Central memory CD8-positive, alpha-beta T cell (primary cell): Measurements from ENCODE around the gene TTLL8.

ENCODE experiments used
- ATAC-seq: fragments of 150-1000 bp; cut with Tn5 transposase; replicated peaks from 2 replicates; pipeline ENCODE4 v1.10.0; 2022; ENCODE audit warnings: mild to moderate bottlenecking, moderate FRiP score, moderate number of reproducible peaks; ENCODE audit not compliant: poor library complexity, severe bottlenecking; ENCODE audit errors: extremely low read depth
- DNase-seq, 2 donors: peaks; one replicate each; pipeline ENCODE4 v3.0.0; 2021; ENCODE audit warnings: low spot score in 2 of 2
- H3K27ac Mint-ChIP-seq: one replicate; pipeline ENCODE4 v1.8.0; 2022; ENCODE audit warnings: low read depth, mild to moderate bottlenecking, moderate library complexity, mixed read lengths
- H3K27me3 Mint-ChIP-seq: one replicate; pipeline ENCODE4 v1.8.0; 2022; ENCODE audit warnings: mixed read lengths
- H3K36me3 Mint-ChIP-seq: one replicate; pipeline ENCODE4 v1.8.0; 2022; ENCODE audit warnings: mild to moderate bottlenecking, moderate library complexity, mixed read lengths; ENCODE audit not compliant: insufficient read depth
- H3K4me1 Mint-ChIP-seq: one replicate; pipeline ENCODE4 v1.8.0; 2022; ENCODE audit warnings: mixed read lengths
- H3K4me3 Mint-ChIP-seq: one replicate; pipeline ENCODE4 v1.8.0; 2022; ENCODE audit warnings: mild to moderate bottlenecking, moderate library complexity, mixed read lengths
- H3K9me3 Mint-ChIP-seq: one replicate; pipeline ENCODE4 v1.8.0; 2022; ENCODE audit warnings: mixed read lengths

TTLL8 gene

GRCh38 chr22:50030297-50031188 is 27.6 kb downstream of the TTLL8 start:
- H3K27ac Mint-ChIP-seq = no peak overlapping the region
- no peak overlapping the region for H3K4me3 Mint-ChIP-seq
- peaks cover 1% of the 10 kb centered on the region for H3K36me3 Mint-ChIP-seq
- H3K27me3 Mint-ChIP-seq = peaks cover 15% of the 10 kb centered on the region
- no peaks in the 10 kb centered on the region for H3K9me3 Mint-ChIP-seq
- DNase-seq = peak; percentile 66 to 83
- peaks cover 8% of the 10 kb centered on the region for H3K4me1 Mint-ChIP-seq
- ATAC-seq = peak; percentile 88

DNA sequence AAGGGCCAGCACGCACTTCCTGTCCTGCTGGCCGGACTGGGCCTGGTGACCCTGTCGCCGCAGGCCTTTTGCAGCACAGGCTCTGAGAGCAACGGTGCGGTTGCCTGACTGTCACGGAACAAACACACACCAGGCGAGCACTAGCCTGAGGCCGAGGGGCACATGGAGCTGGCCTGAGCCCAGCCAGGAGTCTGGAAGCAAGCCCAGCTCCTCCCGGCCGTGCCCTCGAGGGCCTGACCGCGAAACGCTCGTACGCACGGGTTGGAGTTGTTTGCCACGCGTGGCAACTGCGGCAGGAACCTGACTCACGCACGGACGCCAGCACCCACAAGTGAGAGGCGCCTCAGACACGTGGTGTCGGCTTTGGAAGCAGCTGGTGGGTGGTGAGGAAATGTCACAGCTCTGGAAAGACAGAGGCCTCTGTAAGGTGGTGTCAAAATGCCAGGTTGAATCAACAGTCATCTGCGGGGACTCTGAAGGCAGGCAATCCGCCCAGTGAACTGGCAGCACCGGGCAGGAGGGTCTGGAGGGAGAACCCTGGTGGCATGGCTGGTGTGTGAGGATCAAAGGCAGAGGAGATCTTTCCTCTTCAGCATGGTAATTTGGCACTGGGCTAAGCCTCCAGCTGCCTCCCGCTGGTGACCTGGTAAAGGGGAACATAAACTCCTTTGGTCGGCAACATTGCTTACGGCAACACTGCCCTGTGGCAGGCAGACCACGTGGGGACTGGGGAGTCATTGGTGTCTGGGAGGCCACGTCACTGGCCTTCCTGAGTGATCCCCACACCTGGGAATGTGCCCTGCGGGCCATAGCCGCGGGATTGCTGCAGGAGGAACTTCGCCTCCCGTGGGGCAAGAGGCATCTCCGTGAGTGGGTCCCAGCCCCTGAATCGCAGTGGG is 30.2 kb downstream of the TTLL8 start:
- Mint-ChIP-seq H3K36me3 (peaks cover 4% of the 10 kb centered on the region), H3K4me3 (peak overlapping the region; percentile 52), H3K9me3 (no peaks in the 10 kb centered on the region), H3K4me1 (peaks cover 8% of the 10 kb centered on the region), H3K27me3 (no peaks in the 10 kb centered on the region), H3K27ac (peak overlapping the region; percentile 70)
- DNase-seq (peak in 1 of 2 donors; percentile 63), ATAC-seq (peak; percentile 74)

GRCh38 chr22:50025993-50026392 is 32.1 kb downstream of the TTLL8 start:
- Mint-ChIP-seq H3K27ac (no peak overlapping the region), H3K4me1 (peaks cover 8% of the 10 kb centered on the region), H3K27me3 (no peaks in the 10 kb centered on the region), H3K9me3 (no peaks in the 10 kb centered on the region), H3K4me3 (no peak overlapping the region), H3K36me3 (peaks cover 4% of the 10 kb centered on the region)
- ATAC-seq (no peak), DNase-seq (no peak)

GRCh38 chr22:50022171-50022819 is 35.8 kb downstream of the TTLL8 start:
- Mint-ChIP-seq H3K36me3 (peaks cover 5% of the 10 kb centered on the region), H3K9me3 (no peaks in the 10 kb centered on the region), H3K27me3 (no peaks in the 10 kb centered on the region), H3K4me3 (no peak overlapping the region), H3K27ac (no peak overlapping the region), H3K4me1 (peaks cover 21% of the 10 kb centered on the region)
- DNase-seq (no peak), ATAC-seq (no peak)

- Mint-ChIP-seq H3K4me3 (no peak overlapping the region), H3K27me3 (no peaks in the 10 kb centered on the region), H3K9me3 (no peaks in the 10 kb centered on the region), H3K36me3 (peaks cover 4% of the 10 kb centered on the region), H3K27ac (no peak overlapping the region), H3K4me1 (peaks cover 24% of the 10 kb centered on the region)
- ATAC-seq (no peak), DNase-seq (no peak)
These were observed 37.5 kb downstream of the TTLL8 start for GRCh38 chr22:50020606-50021005.

DNA sequence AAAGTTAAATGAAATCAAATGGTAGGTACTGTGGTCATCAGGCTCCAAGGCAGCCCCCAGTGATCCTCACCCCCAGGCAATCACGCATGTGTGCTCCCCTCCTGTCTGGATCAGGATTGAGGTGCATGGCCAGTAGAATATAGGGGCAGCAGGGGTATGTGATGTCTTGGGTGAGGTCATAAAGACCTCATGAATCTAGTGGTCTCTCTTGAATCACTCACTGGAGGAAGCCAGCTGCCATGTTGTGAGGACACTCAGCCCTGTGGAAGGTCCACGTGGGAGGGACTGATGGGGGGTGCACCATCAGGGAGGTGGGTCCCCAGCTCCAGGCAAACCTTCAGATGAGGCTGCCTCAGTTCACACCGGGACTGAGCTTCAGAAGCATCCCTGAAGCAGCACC is 38.8 kb downstream of the TTLL8 start:
- Mint-ChIP-seq H3K4me3 (peak overlapping the region; percentile 34), H3K4me1 (peaks cover 24% of the 10 kb centered on the region), H3K9me3 (no peaks in the 10 kb centered on the region), H3K27me3 (no peaks in the 10 kb centered on the region), H3K27ac (peak overlapping the region; percentile 23), H3K36me3 (peaks cover 1% of the 10 kb centered on the region)
- no peak for ATAC-seq
- no peak for DNase-seq

- peak overlapping the region; percentile 23 for H3K27ac Mint-ChIP-seq
- H3K27me3 Mint-ChIP-seq = no peaks in the 10 kb centered on the region
- no peaks in the 10 kb centered on the region for H3K9me3 Mint-ChIP-seq
- H3K4me1 Mint-ChIP-seq = peaks cover 24% of the 10 kb centered on the region
- DNase-seq (peak in 1 of 2 donors; percentile 47), ATAC-seq (peak; percentile 90)
- peak overlapping the region; percentile 34 for H3K4me3 Mint-ChIP-seq
- H3K36me3 Mint-ChIP-seq = peaks cover 1% of the 10 kb centered on the region
These were observed 39.4 kb downstream of the TTLL8 start for GRCh38 chr22:50018608-50019285.

DNA sequence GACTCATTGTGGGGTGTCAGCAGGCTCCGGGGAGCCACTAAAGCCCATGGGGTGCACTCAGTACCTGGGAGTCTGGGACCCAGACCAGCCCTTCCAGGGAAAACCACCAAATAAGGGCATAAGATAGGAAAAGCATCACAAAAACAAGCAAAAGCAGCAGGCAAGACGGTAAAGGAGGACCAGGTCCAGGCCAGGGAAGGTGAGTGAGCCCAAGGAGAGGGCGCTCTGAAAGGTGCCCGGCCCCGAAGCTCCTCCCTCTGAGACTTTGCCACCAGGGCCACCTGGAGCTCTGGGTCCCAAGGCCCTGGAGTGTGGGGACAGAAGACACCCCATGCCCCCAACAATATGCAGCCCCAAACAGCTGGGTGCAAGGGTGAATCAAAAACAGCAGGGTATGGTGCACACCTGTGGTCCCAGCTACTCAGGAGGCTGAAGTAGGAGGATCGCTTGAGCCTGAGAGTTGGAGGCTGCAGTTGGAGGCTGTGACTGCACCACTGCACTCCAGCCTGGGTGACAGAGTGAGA is 40.3 kb downstream of the TTLL8 start:
- H3K27ac Mint-ChIP-seq = peak overlapping the region; percentile 23
- H3K9me3 Mint-ChIP-seq = no peaks in the 10 kb centered on the region
- peaks cover 1% of the 10 kb centered on the region for H3K36me3 Mint-ChIP-seq
- peak overlapping the region; percentile 34 for H3K4me3 Mint-ChIP-seq
- no peak for ATAC-seq
- DNase-seq = no peak
- H3K27me3 Mint-ChIP-seq = no peaks in the 10 kb centered on the region
- H3K4me1 Mint-ChIP-seq = peaks cover 24% of the 10 kb centered on the region

- Mint-ChIP-seq H3K27me3 (peaks cover 2% of the 10 kb centered on the region), H3K36me3 (peaks cover 1% of the 10 kb centered on the region), H3K4me1 (peaks cover 24% of the 10 kb centered on the region), H3K27ac (peak overlapping the region; percentile 23), H3K9me3 (no peaks in the 10 kb centered on the region), H3K4me3 (peak overlapping the region; percentile 34)
- ATAC-seq (no peak), DNase-seq (no peak)
These were observed 41.0 kb downstream of the TTLL8 start for GRCh38 chr22:50016988-50017700.

DNA sequence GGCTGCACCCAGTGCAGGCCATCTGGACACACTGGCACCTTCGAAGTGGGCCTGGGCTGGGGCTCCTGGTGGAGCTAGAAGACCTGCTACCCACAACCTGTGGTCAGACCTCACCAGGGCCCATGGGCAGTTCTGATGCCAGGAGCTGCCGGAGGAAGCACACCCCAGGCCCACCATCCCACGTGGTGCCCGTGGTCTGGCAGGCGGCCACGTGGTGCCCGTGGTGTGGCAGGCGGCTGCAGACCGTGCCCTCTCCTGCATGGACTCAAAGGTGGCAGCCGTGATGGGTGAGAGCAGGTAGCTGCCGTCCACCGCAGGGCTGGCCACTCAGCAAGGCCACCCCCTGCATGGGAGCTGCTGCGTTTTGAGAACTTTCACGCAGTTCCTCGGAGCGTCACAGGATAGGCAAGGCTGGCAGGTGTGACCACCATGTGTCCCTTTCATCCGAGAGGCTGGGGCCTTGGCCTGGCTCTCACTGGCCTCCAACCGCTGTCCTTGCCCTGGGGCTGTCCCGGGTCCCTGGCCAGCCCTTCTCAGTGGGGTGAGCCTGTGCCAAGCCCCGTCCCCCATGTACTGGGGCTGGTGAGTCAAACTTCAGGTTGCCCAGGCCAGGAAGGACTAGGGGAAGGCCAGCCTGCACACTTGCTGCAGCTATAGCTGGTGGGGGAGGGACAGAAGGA is 41.6 kb downstream of the TTLL8 start:
- H3K4me1 Mint-ChIP-seq = peaks cover 30% of the 10 kb centered on the region
- H3K36me3 Mint-ChIP-seq = peaks cover 1% of the 10 kb centered on the region
- H3K27me3 Mint-ChIP-seq = peaks cover 9% of the 10 kb centered on the region
- DNase-seq = no peak
- H3K27ac Mint-ChIP-seq = no peak overlapping the region
- H3K9me3 Mint-ChIP-seq = no peaks in the 10 kb centered on the region
- H3K4me3 Mint-ChIP-seq = peak overlapping the region; percentile 34
- ATAC-seq = no peak
